Kidney tubule cell (primary cell): Measurements from ENCODE around the gene GATA3.

ENCODE experiments used
- DNase-seq: peaks from one replicate; pipeline ENCODE4 v3.0.0-alpha.2; 2018; ENCODE audit warnings: low spot score

Gene GATA3

GRCh38 chr10:8064436-8064835, 9.9 kb downstream of the GATA3 start:
- DNase-seq = no peak

- DNase-seq = peak; percentile 56
Observed at GRCh38 chr10:8065651-8066050, 11.2 kb downstream of the GATA3 start.

GRCh38 chr10:8066124-8066523, 11.6 kb downstream of the GATA3 start:
- no peak for DNase-seq

- no peak for DNase-seq
Observed at GRCh38 chr10:8066797-8067196, 12.3 kb downstream of the GATA3 start.

GRCh38 chr10:8069108-8069507, 14.6 kb downstream of the GATA3 start:
- no peak for DNase-seq

GRCh38 chr10:8069627-8070026, 15.1 kb downstream of the GATA3 start:
- DNase-seq = no peak

- DNase-seq = no peak
Observed at GRCh38 chr10:8070440-8070839, 16.0 kb downstream of the GATA3 start.

- no peak for DNase-seq
Observed at GRCh38 chr10:8071006-8071405, 16.5 kb downstream of the GATA3 start.

GRCh38 chr10:8071666-8072065, 17.2 kb downstream of the GATA3 start:
- no peak for DNase-seq

GRCh38 chr10:8072211-8072610, 17.7 kb downstream of the GATA3 start:
- DNase-seq = no peak

GRCh38 chr10:8073691-8074416, 19.4 kb downstream of the GATA3 start:
- no peak for DNase-seq

- no peak for DNase-seq
Observed at GRCh38 chr10:8074881-8075280, 20.4 kb downstream of the GATA3 start.

GRCh38 chr10:8075282-8076260, 21.1 kb downstream of the GATA3 start:
- no peak for DNase-seq

- DNase-seq = no peak
Observed at GRCh38 chr10:8076933-8077332, 22.4 kb downstream of the GATA3 start.

- no peak for DNase-seq
Observed at GRCh38 chr10:8078027-8078426, 23.5 kb downstream of the GATA3 start.

GRCh38 chr10:8079126-8079525, 24.6 kb downstream of the GATA3 start:
- DNase-seq = no peak

- DNase-seq = no peak
Observed at GRCh38 chr10:8084799-8085198, 30.3 kb downstream of the GATA3 start.

- no peak for DNase-seq
Observed at GRCh38 chr10:8085251-8085650, 30.8 kb downstream of the GATA3 start.

GRCh38 chr10:8086315-8086714, 31.8 kb downstream of the GATA3 start:
- no peak for DNase-seq

- DNase-seq = no peak
Observed at GRCh38 chr10:8088504-8088903, 34.0 kb downstream of the GATA3 start.

GRCh38 chr10:8092428-8092827, 37.9 kb downstream of the GATA3 start:
- DNase-seq = no peak

- no peak for DNase-seq
Observed at GRCh38 chr10:8095959-8096358, 41.5 kb downstream of the GATA3 start.

- no peak for DNase-seq
Observed at GRCh38 chr10:8096931-8097330, 42.4 kb downstream of the GATA3 start.
